ENCODE data around the gene TRPM2. TPM values are rescaled to one million over a fixed set of nuclear protein-coding genes. Genes with fewer than 3 reads are reported as not detected.

The TRPM2 gene
- total RNA-seq, result 10 to 100 TPM; 10.7 to 25.6 TPM

DNA sequence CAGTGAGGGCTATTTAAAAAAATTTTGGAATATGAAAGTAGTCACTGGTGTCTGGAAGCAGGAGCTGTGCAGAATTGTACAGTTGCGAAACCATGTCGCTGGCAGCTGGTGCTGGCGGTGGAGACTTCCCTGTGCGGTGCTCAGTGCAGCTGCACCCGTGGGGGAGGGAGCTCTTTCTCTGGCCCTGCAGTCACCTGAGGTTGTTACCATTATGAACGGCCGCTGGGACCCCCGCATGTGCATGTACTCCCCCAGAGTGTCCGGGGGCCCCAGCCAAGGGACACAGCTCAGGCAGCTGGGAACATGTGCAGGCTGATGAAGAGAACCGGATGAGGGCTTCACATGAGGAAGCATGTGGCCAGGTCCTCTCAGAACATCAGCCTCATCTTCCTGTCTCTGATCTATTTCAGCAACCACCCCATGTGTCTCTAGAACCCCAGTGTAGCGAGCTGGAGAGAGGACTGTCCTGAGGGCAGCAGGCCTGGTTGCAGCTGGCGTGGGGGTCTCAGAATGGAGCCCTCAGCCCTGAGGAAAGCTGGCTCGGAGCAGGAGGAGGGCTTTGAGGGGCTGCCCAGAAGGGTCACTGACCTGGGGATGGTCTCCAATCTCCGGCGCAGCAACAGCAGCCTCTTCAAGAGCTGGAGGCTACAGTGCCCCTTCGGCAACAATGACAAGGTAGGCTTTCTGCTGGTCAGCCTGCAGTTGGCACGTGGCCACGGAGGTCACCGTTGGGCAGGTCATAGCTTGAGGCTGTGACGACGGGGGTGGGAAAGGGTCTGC lies at the start of gene TRPM2:
TSS of gene TRPM2 (plus strand) at position 431 of the 780 bp plus-strand sequence. CDS start at position 511, 80 bp downstream.
- H3K4me1 Mint-ChIP-seq, result peaks cover 24% of the 10 kb centered on the region
- H3K27me3 Mint-ChIP-seq, result no peaks in the 10 kb centered on the region
- H3K9me3 Mint-ChIP-seq, result no peaks in the 10 kb centered on the region
- peak; percentile 79 for ATAC-seq (replicated peaks)
- peaks cover 38% of the 10 kb centered on the region for H3K36me3 Mint-ChIP-seq (ENCODE audit: low read depth)
- H3K4me3 Mint-ChIP-seq, result peak within 1 kb of the TSS; percentile 86
- peak within 1 kb of the TSS; percentile 81 for H3K27ac Mint-ChIP-seq

GRCh38 chr21:44304011-44304616 lies 49.3 kb upstream of the TRPM2 start:
- no peak for ATAC-seq (replicated peaks)
- Mint-ChIP-seq H3K9me3 (no peaks in the 10 kb centered on the region), H3K27ac (no peak overlapping the region), H3K4me3 (no peak overlapping the region), H3K27me3 (no peaks in the 10 kb centered on the region), H3K4me1 (peaks cover 5% of the 10 kb centered on the region), H3K36me3 (ENCODE audit: low read depth) (peaks cover 55% of the 10 kb centered on the region)

DNA sequence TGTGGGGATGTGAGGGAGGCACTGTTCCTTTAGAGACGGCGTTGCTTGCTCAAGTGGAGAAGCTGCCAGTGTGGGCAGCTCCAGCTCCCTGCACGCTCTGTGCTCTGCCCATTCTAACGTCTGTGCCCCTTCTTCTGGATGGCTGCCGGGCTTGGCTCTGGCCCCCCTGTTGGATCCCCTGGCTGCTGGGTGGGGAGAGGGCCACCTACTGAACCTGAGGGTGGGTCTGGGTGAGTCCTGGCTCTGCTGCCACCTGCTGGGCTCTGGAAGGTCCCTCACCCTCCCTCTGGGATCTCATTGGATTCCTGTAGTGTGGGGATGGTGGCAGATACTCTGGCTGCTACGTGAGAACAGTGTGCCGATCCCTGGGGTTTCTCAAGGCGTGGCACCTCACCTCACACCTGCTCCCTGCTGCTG lies 48.5 kb upstream of the TRPM2 start:
- ATAC-seq (replicated peaks), result peak; percentile 25
- Mint-ChIP-seq H3K36me3 (ENCODE audit: low read depth) (peaks cover 55% of the 10 kb centered on the region), H3K4me3 (peak overlapping the region; percentile 28), H3K27ac (peak overlapping the region; percentile 78), H3K27me3 (no peaks in the 10 kb centered on the region), H3K9me3 (no peaks in the 10 kb centered on the region), H3K4me1 (peaks cover 5% of the 10 kb centered on the region)

DNA sequence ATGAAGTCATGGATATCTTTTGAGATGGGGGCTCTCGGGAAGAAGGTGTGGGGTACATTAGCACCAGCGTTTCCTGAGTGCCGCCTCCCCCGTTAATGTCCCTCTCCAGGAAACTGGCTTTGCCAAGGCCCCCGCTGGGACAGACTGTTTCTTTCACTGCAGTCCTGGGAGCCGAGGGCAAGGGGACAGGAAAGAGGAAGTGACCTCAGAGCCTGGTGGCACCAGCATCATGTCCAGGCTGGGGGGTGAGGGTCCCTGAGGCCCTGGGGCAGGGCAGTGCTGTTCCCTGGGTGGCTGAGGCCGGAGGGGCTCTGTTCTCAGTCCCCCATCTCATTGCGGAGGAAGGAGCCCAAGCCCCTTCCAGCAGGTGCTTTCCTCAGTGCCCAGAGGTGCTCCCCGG lies 47.7 kb upstream of the TRPM2 start:
- Mint-ChIP-seq H3K27ac (no peak overlapping the region), H3K27me3 (no peaks in the 10 kb centered on the region), H3K4me1 (peaks cover 5% of the 10 kb centered on the region), H3K4me3 (no peak overlapping the region), H3K36me3 (ENCODE audit: low read depth) (peaks cover 54% of the 10 kb centered on the region), H3K9me3 (no peaks in the 10 kb centered on the region)
- no peak for ATAC-seq (replicated peaks)

GRCh38 chr21:44306936-44307704 lies 46.3 kb upstream of the TRPM2 start:
- Mint-ChIP-seq H3K27me3 (no peaks in the 10 kb centered on the region), H3K27ac (peak overlapping the region; percentile 63), H3K4me3 (no peak overlapping the region), H3K4me1 (peaks cover 11% of the 10 kb centered on the region), H3K9me3 (no peaks in the 10 kb centered on the region), H3K36me3 (ENCODE audit: low read depth) (peaks cover 55% of the 10 kb centered on the region)
- no peak for ATAC-seq (replicated peaks)

GRCh38 chr21:44310628-44311507 lies 42.6 kb upstream of the TRPM2 start:
- H3K9me3 Mint-ChIP-seq, result no peaks in the 10 kb centered on the region
- no peaks in the 10 kb centered on the region for H3K27me3 Mint-ChIP-seq
- no peak for ATAC-seq (replicated peaks)
- H3K27ac Mint-ChIP-seq, result no peak overlapping the region
- peaks cover 6% of the 10 kb centered on the region for H3K4me1 Mint-ChIP-seq
- H3K36me3 Mint-ChIP-seq (ENCODE audit: low read depth), result peaks cover 49% of the 10 kb centered on the region
- H3K4me3 Mint-ChIP-seq, result no peak overlapping the region

GRCh38 chr21:44312089-44312488 lies 41.3 kb upstream of the TRPM2 start:
- Mint-ChIP-seq H3K27me3 (no peaks in the 10 kb centered on the region), H3K4me3 (no peak overlapping the region), H3K36me3 (ENCODE audit: low read depth) (peaks cover 52% of the 10 kb centered on the region), H3K27ac (no peak overlapping the region), H3K9me3 (no peaks in the 10 kb centered on the region), H3K4me1 (peaks cover 6% of the 10 kb centered on the region)
- ATAC-seq (replicated peaks), result no peak

GRCh38 chr21:44312716-44313115 lies 40.7 kb upstream of the TRPM2 start:
- Mint-ChIP-seq H3K27ac (no peak overlapping the region), H3K4me1 (peaks cover 6% of the 10 kb centered on the region), H3K36me3 (ENCODE audit: low read depth) (peaks cover 46% of the 10 kb centered on the region), H3K9me3 (no peaks in the 10 kb centered on the region), H3K4me3 (no peak overlapping the region), H3K27me3 (no peaks in the 10 kb centered on the region)
- no peak for ATAC-seq (replicated peaks)

DNA sequence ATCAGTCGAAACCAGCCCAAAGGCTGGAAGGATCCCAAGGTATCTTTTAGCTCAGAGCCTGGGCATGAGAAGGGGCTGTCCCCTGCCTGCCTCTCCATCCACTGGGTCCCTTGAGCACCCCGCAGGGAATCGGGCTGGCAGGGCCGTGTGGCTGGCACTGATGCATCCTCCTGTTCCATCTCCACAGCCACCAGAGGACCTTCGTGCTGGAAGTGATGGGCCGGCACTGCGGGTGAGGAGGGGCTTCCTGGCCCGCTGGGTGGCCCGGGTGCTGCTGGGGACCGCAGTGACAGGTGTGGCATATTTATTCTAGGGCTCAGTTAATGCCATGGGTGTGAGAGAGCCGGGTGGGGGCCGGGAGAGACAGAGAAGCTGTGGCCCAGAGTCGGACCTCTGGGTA lies 40.0 kb upstream of the TRPM2 start:
- Mint-ChIP-seq H3K4me3 (no peak overlapping the region), H3K9me3 (no peaks in the 10 kb centered on the region), H3K27ac (no peak overlapping the region), H3K4me1 (peaks cover 6% of the 10 kb centered on the region), H3K27me3 (no peaks in the 10 kb centered on the region), H3K36me3 (ENCODE audit: low read depth) (peaks cover 46% of the 10 kb centered on the region)
- ATAC-seq (replicated peaks), result no peak

- Mint-ChIP-seq H3K36me3 (ENCODE audit: low read depth) (peaks cover 45% of the 10 kb centered on the region), H3K9me3 (no peaks in the 10 kb centered on the region), H3K4me3 (no peak overlapping the region), H3K27me3 (no peaks in the 10 kb centered on the region), H3K27ac (no peak overlapping the region), H3K4me1 (peaks cover 6% of the 10 kb centered on the region)
- no peak for ATAC-seq (replicated peaks)
Observed at GRCh38 chr21:44314128-44314527, 39.3 kb upstream of the TRPM2 start.

DNA sequence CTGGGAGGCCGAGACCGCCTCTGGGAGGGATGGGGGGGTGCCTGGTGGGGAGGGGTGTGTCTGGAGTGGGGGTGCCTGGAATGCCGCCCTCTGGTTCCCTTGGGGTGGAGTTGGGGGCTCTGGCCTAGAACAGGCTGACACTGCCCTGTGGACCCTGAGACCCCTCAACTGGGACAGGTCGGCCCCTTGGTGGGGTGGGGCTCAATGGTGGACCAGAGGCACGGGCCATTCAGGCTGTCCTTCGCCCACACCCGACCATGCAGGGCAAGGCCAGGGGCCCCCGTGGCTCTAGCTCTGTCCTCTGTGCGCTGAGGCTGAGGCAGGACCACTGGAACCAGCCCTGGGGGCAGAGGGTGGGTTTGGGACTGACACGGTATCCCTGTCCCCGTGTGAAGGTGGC lies 38.9 kb upstream of the TRPM2 start:
- H3K27ac Mint-ChIP-seq, result no peak overlapping the region
- H3K9me3 Mint-ChIP-seq, result no peaks in the 10 kb centered on the region
- no peaks in the 10 kb centered on the region for H3K27me3 Mint-ChIP-seq
- no peak overlapping the region for H3K4me3 Mint-ChIP-seq
- H3K4me1 Mint-ChIP-seq, result peaks cover 6% of the 10 kb centered on the region
- H3K36me3 Mint-ChIP-seq (ENCODE audit: low read depth), result peaks cover 50% of the 10 kb centered on the region
- ATAC-seq (replicated peaks), result no peak

GRCh38 chr21:44315691-44316203 lies 37.7 kb upstream of the TRPM2 start:
- H3K4me3 Mint-ChIP-seq, result no peak overlapping the region
- no peaks in the 10 kb centered on the region for H3K9me3 Mint-ChIP-seq
- ATAC-seq (replicated peaks), result no peak
- no peak overlapping the region for H3K27ac Mint-ChIP-seq
- H3K4me1 Mint-ChIP-seq, result peaks cover 6% of the 10 kb centered on the region
- peaks cover 49% of the 10 kb centered on the region for H3K36me3 Mint-ChIP-seq (ENCODE audit: low read depth)
- no peaks in the 10 kb centered on the region for H3K27me3 Mint-ChIP-seq

DNA sequence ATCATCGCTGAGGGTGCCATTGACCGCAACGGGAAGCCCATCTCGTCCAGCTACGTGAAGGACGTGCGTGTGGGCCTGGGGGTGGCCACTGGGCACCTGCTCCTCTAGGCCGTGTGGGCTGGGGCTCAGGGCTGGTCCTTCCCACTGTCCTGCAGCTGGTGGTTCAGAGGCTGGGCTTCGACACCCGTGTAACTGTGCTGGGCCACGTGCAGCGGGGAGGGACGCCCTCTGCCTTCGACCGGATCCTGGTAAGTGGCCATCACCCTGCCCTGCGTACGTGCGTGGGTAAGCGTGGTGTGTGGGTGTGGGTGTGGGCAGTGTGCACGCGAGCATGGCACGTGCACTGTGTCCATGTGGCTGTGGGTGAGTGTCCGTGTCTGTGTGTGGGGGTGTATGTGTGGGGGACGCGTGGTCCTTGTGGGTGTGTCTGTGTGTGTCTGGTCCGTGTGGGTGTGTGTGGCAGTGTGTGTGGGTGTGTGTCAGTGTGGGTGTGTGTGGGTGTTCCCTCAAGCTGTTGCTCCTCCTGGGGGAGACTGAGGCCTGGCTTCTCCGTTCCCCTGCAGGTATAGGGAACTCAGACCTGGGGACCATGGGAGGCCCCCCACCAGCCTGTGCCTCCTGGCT lies 37.0 kb upstream of the TRPM2 start:
- no peak overlapping the region for H3K4me3 Mint-ChIP-seq
- no peak for ATAC-seq (replicated peaks)
- H3K27me3 Mint-ChIP-seq, result no peaks in the 10 kb centered on the region
- peaks cover 43% of the 10 kb centered on the region for H3K36me3 Mint-ChIP-seq (ENCODE audit: low read depth)
- H3K9me3 Mint-ChIP-seq, result no peaks in the 10 kb centered on the region
- H3K4me1 Mint-ChIP-seq, result peaks cover under 1% of the 10 kb centered on the region
- no peak overlapping the region for H3K27ac Mint-ChIP-seq

Data from activated T-helper 17 cell treated with anti-CD3 and anti-CD28 coated beads, Interleukin-2, amount 50 U/mL, for 72 hours (primary cell).